ENCODE results near the gene SPRY2.
A peak's percentile ranks its signal among the peaks of the same experiment; 100 is the strongest.
"Not testable (repeated sequence)": the region's sequence is repeated elsewhere in the genome, so short reads cannot be mapped to it uniquely, and the experiment has no call there.

SPRY2 gene, protein sequence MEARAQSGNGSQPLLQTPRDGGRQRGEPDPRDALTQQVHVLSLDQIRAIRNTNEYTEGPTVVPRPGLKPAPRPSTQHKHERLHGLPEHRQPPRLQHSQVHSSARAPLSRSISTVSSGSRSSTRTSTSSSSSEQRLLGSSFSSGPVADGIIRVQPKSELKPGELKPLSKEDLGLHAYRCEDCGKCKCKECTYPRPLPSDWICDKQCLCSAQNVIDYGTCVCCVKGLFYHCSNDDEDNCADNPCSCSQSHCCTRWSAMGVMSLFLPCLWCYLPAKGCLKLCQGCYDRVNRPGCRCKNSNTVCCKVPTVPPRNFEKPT

DNA sequence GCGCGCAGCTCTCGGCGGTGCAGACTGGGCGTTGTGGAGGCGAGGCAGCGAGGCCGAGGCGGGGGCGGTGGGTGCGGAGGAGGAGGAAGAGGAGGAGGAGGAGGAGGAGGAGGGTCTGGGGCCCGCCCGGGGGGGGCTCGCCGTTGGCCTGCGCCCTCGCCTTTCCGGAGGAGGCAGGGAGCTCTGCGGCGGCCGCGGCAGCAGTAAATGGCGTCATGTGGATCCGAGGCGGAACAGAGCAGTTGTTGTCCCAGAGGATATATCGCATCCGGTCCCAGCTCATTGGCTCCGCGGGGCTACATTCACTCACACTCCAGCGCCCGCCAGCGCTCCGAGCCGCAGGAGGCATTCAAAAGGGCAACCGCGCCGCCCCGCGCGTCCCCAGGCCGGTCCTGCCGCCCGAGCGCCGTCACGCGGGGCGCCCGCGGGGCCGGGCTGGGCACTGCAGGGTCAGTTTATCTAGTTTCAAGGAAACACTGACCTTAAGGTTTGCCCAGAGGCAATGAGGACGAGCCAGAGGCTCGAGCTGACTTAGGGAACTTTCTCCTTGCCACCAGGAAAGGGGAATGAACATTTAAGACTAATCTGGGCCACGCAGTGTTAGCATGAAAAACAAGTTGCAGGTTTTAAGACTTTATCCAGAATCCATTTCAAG is at the start of gene SPRY2:
Gene SPRY2 (minus strand): TSS at position 26 of the 655 bp plus-strand sequence. CDS start 3,421 bp downstream, outside the sequence.
- DNase-seq: peak; percentile 93

DNA sequence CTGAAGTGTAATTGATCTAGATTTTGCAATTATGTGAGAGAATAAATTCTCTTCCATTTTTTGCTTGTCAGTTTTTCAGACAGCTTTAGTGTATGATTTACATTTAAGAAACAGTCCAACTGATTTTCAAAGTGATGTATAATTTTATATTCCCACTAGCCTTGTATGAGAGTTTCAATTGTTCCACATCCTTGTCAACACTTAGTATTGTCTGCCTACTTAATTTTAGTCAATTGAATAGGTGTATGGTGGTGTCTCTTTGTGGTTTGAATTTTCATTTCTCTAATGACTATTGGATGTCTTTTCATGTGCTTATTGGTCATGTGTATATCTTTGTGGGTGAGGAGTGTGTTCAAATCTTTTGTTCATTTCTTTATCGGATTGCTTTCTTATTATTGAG is 49.4 kb upstream of the SPRY2 start:
- DNase-seq: no peak

DNA sequence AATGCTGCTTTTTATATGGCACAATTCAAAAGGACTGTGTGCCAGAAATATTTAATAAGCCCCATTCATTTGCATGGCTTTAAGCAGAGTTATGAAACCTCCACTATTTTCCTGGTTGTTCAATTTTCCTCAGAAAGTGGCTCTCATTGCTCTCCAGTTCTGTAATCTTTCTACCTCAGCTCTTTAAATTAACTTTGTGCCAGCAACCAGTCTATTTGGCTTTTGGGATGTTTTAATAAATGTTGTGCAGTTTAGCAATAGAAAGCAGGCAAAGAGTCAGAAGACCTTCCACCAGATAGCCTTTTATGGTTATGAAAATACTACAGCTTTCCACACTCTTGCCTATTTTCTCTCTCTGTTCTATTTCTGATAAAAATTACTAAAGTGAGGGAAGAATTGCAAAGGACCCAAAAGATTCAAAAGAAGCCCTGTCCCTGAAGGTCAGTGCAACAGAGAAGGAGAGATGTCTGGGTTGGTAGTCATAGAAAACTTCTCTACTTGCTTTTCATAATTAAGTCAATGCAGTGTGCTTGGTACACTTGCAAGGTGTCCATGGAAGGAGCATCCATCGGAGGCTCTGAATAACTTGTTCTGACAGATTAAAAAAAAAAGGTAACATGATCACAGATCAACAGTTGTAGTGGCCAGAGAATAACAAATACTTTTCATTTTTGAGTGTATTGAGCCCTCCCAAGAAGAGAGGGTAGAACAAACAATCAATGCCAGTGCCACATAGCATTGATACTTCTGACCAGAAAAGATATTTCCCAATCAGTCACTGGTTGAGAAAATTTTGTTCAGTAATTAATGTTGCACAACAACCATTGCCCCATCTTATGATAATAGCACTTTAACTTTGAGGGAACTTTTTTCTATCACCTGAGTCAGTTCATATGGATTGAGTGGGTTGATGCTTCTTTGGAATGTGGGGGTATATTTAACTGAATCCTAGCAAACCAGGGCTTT is 48.4 kb upstream of the SPRY2 start:
- no peak for DNase-seq

DNA sequence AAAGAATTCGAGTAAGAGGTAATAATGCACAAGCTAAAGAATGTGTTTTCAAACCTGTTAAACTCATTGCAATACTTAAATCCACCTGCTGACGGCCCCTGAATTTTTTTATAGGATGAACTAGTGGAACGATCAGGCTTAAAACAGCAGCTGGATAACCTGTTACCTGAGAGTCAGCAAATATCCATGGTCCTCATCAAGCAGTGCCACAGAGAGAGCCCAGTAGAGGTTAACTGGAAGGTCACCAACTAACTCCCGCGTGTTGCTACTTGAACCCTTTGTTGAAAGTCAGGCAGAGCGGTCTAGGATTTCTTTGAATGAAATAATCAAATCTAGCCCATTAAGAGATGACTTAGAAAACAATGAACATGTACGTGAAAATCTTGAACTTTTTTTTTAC is 47.6 kb upstream of the SPRY2 start:
- no peak for DNase-seq

DNA sequence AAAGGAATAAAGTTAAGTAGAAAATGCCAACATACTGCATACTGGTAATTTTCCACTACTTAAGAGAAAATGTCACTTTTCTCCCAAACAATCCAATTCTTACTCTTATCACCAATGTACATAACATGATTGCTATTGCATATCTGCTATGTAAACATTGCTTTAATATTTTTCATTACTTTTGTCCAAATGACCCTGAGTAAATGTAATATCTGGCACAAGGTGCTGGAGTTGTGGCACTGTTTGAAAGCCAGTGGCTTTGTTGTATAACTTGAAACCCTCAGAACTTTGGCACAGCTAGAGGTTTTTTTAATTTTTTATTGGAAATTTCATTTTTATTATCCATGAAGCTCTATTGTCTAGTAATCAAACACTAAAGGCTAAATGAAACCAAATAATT is 45.7 kb upstream of the SPRY2 start:
- no peak for DNase-seq

DNA sequence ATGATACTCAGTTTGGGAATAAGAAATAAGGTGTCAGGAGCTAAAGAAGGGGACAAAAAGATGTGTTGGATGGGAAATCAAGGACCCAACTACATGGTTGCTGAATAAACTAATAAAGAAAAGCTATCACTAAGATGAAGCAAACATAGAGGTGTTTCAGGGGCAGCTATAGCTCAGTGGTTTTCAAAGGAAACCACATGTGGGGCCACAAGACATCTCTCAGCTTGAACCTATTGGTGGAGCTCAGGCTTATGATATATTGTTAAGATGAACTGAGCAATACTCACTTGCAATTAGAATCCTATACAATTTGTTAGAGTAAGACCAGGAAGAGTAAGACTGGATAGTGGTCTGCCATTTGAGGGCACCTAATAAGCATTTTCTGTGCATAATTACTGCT is 45.1 kb upstream of the SPRY2 start:
- DNase-seq: no peak

DNA sequence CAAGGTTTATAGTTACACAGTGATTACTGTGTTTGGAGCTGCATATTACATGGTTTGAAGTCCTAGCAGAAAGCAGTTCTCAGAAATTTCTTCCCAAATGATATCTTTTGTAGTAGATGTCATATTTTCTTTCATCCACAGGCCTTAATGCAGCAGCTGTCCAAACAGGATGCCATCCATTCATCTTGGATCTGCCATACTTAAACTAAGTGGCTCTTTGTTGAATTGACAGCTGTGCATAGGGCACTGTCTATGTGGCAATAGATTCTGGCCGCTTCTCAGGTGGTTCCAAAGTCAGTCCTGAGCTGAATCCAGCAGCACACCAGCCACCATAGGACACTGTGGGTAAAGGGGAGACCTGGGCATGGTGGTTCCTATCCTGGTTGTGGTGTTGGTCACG is 41.6 kb upstream of the SPRY2 start:
- no peak for DNase-seq

DNA sequence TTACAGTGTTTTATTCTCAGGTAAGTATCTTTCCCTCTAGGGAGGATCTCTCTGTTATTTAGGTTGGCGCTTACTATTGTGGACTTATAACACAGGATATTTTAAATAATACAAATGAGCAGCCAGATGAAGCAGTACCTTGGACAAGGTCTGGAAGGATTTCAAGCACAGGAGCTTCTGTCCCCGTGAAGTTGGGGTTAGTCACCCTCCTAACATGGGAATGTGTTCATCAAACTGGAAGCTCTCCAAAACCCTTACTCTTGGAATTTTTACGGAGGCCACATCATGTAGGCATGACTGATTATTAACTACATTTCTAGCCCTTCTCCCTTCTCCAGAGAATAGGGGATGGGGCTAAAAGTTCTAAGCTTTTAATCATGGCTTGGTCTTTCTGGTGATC is 38.3 kb upstream of the SPRY2 start:
- no peak for DNase-seq

DNA sequence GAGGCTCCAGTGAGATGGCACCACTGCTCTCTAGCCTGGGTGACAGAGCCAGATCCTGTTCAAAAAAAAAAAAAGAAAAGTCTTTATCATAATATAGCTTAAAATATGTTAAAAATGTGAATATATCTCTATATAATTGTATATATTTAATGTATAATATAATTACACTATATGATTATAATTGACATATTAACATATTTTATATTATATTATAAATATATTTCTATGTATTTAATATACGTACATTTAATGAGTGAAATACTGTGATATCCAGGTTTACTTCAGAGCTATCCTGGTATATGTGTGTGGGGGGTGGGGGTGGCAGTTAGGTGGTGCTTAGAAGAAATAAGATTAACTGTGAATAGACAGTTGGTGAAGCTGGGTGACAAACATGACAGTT is 35.6 kb upstream of the SPRY2 start:
- no peak for DNase-seq

DNA sequence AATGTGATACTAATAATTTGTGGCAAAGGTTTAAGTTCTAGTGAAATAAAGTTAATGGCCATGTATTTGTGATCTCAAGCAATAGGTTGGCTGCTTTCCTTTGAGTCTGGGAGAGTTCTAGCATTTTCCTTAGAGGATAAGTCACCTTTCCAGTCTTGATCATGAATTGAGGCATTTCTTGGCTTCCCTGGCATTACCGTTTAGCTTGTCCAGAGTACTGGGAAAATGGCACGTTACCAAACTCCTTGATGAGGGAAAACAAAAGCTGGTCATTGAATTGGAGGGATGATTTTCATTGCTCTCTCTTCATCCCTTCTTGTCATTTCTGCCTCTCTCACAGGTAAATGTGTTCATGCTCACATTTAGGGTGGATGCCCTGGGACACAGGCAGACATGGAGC is 34.0 kb upstream of the SPRY2 start:
- DNase-seq: no peak

DNA sequence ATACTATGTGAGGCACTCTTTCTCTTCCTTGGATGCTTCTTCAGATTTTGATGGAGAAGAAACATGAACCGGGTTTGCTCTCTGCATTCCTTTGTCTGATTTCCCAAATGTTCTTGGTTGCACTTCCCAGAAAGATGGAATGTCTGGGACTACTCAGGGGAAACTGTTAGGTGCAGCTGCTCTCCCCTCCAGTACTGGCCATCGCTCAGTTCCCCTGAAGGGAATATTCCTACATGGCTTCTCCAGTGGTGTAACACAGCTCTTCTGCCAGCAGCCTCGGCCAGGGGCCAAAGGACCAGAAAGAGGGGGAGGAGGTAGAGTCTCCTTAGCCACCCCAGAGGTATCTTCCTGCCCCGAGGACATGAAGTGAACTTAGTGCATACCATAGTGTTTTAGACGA is 33.5 kb upstream of the SPRY2 start:
- no peak for DNase-seq

DNA sequence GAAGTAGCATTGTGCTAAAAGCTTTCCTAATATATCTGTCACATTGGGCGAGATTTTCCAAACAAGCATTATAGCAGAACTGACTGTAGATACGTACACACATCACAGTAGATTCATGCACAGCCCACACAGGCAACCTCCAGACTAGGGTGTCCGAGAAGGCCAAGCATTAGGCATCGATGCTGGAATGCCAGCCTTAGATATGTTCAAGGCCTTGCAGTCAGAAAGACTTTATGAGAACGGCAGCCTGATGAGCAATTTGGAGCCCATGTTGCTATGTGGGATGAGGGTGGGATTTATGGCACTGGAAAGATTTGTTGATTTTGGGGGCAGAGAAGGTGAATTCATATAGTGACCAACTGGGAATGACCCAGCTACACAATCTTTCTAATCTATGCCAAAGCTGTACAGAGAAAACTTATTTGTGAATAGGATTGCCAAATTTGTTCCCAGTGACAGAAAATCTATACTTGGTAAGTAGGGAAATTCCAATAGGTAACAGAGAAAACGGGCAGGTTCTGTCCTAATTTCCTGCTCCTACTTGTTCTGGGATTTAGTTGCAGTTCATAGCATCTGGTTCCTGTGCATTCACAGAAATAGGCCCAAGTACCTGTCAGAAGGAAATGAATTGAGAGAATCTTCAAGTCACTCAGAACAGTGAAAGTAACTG is 31.0 kb upstream of the SPRY2 start:
- DNase-seq: no peak

DNA sequence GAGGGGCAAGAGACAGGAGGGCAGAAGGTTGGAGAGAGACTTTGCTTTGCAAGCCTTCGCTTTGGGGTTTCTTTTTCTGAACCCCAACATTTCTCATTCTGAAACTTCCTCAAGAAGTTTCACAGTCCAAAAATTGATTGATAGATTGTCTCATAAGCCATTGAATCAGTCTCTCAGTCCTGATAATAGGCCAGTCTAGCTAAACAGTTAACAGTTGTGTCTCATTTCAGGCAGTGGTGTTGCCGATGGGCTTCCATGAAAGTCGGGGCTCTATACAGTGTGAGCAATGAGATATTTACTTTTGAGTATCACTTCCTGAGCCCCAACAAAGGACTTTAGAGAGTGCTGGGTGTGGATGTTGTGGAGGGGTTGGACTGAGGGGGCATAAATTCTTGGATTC is 26.5 kb upstream of the SPRY2 start:
- no peak for DNase-seq

DNA sequence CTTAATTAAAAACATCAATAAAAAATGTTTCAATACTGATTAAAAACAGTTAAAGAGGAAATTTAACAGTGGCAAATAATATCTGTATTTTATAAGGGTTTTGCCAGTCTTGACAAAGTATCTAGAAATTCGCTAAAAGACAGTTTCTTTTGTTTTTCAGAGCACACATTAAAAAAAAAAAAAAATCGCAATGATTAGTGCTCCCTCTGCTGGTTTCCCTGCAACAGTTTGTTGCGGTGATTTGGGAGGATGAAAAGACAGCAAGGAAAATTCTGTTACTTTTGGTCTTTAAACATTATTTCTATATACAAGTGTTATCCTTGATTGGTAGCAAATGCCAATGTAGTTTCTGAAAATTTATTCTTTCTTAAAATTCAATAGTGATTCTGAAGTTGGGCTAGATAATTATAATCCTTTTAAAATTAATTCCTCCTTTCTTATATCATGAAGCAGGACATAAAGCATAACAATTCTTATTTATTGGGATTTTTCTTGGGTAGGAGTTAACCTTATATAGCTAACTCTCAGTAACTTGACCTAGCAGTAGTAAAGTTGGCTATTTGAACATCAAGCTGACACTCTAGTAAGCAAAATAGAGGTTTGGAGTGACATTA is 23.1 kb upstream of the SPRY2 start:
- peak; percentile 32 for DNase-seq

DNA sequence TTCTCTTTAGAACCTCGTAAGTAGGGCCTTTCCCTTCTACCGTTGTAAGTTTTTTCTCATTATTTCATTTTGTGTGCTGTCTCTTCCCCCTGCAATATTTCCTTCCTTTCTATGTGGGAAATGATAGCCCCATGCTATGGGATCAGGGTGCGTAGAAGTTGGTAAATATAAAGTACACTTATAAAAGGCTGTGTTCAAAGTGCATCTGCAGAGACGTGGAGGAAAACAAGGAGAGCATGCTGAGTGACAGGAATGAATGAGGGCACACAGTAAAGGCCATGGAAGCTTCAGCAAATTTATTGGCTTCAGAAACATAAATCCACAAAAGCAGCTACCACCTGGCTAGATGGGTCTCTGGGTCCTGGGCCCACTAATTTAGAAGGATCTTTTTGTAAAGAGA is 21.6 kb upstream of the SPRY2 start:
- DNase-seq: no peak

DNA sequence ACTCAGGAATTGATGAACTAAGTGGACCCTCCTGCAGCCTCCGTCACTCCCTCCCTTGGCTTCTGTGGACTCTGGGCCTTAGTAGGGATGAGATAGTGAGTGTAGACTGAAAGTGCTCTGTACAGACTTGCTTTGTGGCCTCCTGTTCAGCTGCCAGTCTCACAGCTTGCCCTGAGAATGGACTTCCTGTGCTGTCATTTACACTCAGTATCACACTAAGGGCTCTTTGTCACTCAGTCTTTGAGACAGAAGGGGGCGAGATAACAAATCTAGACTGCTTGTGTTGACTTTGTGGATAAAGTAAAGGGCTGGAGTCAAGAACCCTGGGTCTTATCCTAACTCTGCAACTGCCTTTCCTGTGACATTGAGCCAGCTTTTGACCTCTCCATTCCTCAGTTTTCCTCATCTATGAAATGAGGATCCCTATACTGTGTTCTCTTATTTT is 21.0 kb upstream of the SPRY2 start:
- DNase-seq: peak; percentile 48

DNA sequence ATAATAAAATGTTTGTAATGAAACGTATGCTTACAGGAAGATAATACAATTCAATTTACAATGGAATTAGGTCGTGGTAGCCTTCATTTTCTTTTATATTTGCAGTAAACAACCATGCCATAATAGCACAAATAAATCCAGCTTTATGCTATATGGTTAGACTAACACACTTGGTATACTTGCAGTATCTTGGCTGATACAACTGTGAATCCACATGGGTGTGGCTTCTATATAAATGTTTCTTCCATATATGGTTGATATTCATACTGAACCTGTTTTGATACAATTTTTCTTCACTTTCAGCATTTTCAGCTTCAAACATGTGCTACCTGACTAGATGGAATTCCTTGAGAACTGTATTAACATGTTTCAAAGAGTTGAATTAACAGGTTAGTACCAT is 20.4 kb upstream of the SPRY2 start:
- no peak for DNase-seq

DNA sequence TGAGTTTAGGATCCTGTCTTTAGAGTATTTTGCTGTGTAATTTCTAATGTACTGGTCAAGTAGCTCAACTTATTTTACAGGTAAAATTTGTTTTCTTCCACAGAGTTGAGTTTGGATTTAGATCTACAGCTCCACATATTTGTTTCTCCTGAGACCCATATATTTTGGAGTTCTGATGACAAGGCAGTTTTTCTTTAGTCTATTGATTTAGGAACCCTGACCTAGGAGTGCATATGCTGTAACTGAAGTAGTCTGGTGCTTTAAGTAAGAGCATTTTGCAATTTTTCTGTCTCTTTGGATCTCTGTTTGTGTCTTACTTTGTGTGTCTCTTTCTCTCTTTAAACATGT is 19.5 kb upstream of the SPRY2 start:
- DNase-seq: no peak

DNA sequence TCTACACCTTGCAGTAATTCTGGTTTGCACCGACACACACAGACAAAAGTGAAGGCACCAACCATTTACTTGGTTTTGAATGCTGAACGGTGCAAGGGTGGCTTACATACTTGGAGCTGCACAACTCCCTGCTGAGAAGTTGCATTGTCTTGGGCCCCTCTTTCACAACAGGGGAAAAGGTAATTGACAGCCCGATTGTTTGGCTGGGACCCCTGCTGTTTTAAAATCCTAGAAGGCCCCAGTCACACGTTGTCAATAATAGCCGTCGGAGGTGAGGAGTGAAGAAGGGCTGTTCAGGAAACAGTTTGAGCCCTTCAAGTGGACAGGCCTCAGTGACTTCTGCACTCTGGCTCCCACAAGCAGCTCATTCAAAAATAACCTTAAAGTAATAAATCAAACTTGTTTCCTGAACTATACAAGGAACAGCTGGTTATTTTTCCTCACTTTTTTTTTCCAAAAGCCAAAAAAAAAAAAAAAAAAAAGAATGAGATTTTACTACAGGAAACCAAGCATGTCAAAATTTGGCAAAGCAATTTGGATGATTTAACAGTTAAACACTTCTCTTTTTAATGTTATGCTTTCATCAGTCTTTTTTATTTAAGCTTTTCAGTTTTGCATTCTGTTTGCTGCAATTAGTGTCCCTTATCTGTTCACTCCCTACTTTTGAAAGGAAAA is 19.0 kb upstream of the SPRY2 start:
- peak; percentile 68 for DNase-seq

DNA sequence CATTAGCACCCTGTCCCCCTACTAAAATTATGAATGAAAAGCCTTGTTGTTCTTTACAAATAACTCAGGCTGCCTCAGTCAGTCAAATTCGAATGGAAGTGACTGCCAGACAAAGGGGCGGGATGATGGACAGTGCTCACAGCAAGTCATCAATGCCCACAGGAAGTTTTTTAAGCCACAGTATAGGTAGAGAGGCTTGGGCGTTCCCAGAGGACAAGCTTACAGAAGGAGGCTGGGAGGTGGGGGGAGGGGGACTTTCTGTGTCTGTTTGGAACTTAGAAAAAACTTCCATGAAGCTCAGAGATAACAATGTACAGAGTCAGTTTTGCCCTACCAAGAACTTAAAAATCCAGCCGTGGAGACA is 18.5 kb upstream of the SPRY2 start:
- no peak for DNase-seq

DNA sequence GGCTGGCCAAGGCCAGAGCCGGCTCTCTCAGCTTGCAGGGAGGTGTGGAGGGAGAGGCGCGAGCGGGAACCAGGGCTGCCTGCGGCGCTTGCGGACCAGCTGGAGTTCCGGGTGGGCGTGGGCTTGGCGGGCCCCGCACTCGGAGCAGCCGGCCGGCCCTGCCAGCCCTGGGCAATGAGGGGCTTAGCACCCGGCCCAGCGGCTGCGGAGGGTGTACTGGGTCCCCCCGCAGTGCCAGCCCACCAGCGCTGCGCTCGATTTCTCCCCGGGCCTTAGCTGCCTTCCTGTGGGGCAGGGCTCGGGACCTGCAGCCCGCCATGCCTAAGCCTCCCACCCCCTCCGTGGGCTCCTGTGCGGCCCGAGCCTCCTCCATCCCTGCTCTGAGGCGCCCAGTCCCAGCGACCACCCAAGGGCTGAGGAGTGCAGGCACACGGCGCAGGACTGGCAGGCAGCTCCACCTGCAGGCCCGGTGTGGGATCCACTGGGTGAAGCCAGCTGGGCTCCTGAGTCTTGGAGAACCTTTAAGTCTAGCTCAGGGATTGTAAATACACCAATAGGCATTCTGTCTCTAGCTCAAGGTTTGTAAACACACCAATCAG is 14.7 kb upstream of the SPRY2 start:
- DNase-seq: not testable (repeated sequence)

DNA sequence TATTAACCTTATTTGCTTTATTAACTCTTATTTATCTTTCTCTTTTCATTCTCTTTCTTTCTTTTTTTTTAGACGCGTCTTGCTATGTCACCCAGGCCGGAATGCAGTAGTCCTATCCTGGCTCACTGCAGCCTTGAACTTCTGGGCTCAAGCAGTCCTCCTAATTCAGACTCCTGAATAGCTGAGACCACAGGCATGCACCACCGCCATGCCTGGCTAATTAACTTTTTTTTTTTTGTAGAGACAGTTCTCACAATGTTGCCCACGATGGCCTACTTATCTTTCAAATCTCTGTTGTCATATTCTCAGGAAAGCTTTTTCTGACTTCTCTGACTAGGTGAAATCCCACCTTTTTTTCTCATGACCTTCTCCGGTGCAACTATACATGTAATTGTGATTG is 7.8 kb upstream of the SPRY2 start:
- DNase-seq: no peak

All from retina (tissue), 1 donor.